ENCODE results near the gene SERPINE1.

DNA sequence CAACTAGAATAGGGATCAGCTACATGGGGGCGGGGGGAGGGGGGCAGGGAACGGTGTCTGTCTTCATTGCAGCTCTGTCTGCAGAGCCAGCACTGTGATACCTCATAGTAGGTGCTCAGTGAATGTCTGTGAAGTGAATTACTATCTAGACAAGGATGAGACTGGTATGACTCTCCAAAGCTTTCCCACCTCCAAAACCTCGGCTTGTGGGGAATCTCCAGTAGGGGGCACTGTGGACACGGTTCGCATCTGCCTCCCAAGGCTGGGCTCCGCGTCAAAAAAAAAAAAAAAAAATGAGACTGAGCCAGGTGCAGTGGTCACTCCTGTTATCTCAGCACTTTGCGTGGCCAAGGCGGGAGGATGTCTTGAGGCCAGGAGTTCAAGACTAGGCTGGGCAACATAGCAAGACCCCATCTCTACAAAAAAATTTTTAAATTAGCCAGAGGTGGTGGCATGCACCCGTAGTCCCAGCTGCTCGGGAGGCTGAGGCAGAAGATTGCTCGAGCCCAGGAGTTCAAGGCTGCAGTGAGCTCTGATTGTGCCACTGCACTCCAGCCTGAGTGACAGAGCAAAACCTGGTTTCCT, 32.0 kb upstream of the SERPINE1 start:
- TF ChIP-seq CTCF (IDR thresholded peaks at IDR 0.05) (peak in 5 of 6 experiments; percentile 13 to 55 (median 48)), POLR2A (IDR thresholded peaks at IDR 0.05) (no peak)

Measured in Peyer's patch (tissue), 4 donors.